GM10266 (cell line): ENCODE results near the gene TMEM163.

Source experiments
- DNase-seq: peaks from one replicate; pipeline ENCODE4 v3.0.0; 2012; ENCODE audit errors: extremely low spot score
- CTCF ChIP-seq: IDR thresholded peaks from 2 replicates; pipeline ENCODE4 v1.5.1; 2012; ENCODE audit warnings: mild to moderate bottlenecking, low read depth; ENCODE audit not compliant: control insufficient read depth, insufficient read depth; ENCODE audit errors: missing control alignments

Gene TMEM163

GRCh38 chr2:134532537-134532936 is 186.3 kb downstream of the TMEM163 start:
- TF ChIP-seq CTCF, result no peak
- no peak for DNase-seq

- TF ChIP-seq CTCF, result no peak
- no peak for DNase-seq
Measured at GRCh38 chr2:134527381-134527780, 191.4 kb downstream of the TMEM163 start.

- TF ChIP-seq CTCF, result no peak
- DNase-seq, result no peak
Measured at GRCh38 chr2:134522496-134523455, 196.0 kb downstream of the TMEM163 start.

GRCh38 chr2:134518101-134518500 is 200.7 kb downstream of the TMEM163 start:
- no peak for DNase-seq
- TF ChIP-seq CTCF, result no peak

- no peak for DNase-seq
Measured at GRCh38 chr2:134515137-134515536, 203.7 kb downstream of the TMEM163 start.

GRCh38 chr2:134513465-134513804 is 205.4 kb downstream of the TMEM163 start:
- no peak for TF ChIP-seq CTCF

More at GRCh38 chr2:134515137-134515536, 203.7 kb downstream of the TMEM163 start:
- no peak for TF ChIP-seq CTCF

More at GRCh38 chr2:134513465-134513804, 205.4 kb downstream of the TMEM163 start:
- no peak for DNase-seq
